CD1c-positive myeloid dendritic cell (primary cell): ENCODE measurements around the gene UBE2E1.
"Not testable (repeated sequence)": the region's sequence is repeated elsewhere in the genome, so short reads cannot be mapped to it uniquely, and the experiment has no call there.

ENCODE experiments used
- DNase-seq: peaks from one replicate; pipeline ENCODE4 v3.0.0-alpha.2; 2016; ENCODE audit errors: extremely low spot score

Gene UBE2E1

GRCh38 chr3:23845326-23846216 is 39.8 kb downstream of the UBE2E1 start:
- no peak for DNase-seq

DNA sequence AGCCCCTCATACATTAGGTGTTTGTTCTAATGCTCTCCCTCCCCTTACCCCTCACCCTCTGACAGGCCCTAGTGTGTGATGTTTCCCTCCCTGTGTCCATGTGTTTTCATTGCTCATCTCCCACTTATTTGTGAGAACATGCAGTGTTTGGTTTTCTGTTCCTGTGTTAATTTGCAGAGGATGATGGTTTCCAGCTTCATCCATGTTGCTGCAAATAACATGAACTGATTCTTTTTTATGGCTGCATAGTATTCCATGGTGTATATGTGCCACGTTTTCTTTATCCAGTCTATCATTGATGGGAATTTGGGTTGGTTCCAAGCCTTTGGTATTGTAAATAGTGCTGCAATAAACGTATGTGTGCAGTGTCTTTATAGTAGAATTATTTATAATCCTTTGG is 43.7 kb downstream of the UBE2E1 start:
- DNase-seq, result not testable (repeated sequence)

GRCh38 chr3:23856286-23856685 is 50.5 kb downstream of the UBE2E1 start:
- DNase-seq, result no peak

DNA sequence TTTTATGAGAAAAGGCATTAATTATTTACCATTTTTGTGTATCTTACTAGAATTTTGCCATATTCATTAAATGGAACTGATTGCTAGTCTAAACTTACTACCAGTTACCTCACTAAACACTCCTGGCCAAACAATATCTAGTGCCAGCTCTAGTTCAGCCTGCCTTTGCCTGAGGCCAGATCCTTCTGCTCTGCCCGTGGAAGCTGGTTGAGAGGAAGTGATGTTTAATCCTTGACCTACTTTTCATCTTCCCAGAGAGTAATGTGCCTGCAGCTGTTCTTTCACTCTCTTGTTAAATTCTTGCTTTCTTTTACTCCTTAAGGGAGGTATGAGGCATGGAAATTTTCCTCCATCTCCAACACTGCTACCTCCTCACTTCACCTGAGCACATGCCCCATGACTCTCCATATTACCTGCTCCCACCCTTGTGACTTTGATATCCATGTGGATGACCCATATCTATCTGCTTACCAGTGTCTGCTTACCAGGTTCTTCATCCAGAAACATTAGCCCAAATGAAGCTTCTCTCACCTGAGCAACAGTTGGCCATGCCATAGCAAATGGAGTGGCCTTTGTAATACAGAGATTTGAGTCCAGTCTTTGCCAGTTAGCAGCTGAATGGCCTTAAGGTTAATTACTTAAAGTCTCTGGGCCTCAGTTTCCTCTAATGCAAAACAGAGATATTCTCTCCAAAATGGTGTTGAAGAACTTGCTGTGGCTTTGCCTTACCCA is 53.4 kb downstream of the UBE2E1 start:
- DNase-seq, result peak; percentile 24

- DNase-seq, result no peak
Measured at GRCh38 chr3:23859839-23860382, 54.2 kb downstream of the UBE2E1 start.

DNA sequence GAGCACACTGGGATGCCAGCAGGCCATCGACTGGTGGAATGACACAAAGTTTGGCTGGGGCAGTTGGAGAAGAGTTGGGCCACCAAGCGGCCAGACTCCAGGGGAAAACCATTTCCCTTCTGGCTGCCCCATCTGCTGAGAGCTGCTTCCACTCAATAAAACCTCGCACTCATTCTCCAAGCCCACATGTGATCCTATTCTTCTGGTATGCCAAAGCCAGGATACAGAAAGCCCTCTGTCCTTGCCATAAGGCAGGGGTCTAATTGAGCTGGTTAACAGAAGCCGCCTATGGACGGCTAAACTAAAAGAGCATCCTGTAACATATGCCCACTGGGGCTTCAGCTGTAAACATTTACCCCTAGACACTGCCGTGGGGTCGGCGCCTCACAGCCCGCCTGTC is 55.9 kb downstream of the UBE2E1 start:
- DNase-seq, result no peak

- no peak for DNase-seq
Measured at GRCh38 chr3:23863060-23863459, 57.3 kb downstream of the UBE2E1 start.

DNA sequence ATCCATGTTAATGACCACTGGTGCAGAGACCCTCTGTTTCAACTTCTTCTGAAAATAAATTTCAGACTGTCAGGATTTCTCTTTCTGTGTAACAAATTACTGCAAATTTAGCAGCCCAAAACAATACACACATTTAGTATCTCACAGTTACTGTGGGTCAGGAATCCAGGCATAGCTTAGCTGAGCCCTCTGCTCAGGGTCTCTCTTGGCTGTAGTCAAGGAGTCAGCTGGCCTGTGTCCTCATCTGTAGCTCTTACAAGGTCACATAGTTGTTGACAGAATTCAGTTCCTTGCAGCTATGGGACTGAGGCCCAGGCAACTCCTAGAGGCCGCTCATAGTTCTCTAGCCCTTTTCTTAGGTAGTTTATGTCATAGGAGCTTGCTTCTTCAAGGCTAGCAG is 59.2 kb downstream of the UBE2E1 start:
- DNase-seq, result no peak

DNA sequence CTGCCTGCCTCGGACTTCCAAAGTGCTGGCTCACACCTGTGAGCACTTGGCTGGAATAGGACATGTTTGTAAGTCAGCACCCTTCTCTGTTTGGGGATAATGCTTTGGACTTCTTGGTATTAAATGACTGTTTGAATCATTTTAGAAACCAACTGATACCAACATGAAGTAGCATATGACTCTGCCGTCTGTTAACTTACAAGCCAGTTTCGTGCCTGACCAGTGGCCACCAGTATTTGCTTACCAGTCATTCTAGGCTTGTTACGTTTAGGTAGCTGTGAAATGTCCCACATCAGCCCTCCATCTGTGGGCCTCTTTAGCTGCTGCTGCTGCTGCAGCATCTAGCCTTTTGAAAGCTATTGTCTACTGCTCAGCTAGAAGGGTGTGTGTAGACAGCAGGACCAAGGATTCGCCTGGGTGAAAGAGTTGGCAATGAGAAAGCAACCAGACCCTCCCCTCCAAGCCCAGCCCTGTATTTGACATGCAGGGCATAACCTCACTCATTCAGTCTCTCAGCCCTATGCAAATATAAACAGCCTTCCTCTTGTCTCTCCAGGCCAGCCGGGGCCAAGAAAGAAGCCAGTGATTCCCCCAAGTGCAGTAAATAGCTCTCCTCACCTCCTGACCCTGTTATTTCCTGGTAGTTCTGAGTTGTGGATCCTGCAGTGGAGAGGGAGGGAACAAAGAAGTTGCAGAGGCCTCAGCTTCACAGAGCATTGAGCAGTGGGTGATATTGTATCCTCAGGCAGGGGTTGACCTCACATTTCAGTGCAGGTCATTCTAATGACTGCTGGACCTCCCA is 60.0 kb downstream of the UBE2E1 start:
- no peak for DNase-seq

GRCh38 chr3:23867400-23867799 is 61.6 kb downstream of the UBE2E1 start:
- DNase-seq, result no peak

GRCh38 chr3:23867838-23868237 is 62.1 kb downstream of the UBE2E1 start:
- no peak for DNase-seq

- no peak for DNase-seq
Measured at GRCh38 chr3:23869977-23870662, 64.4 kb downstream of the UBE2E1 start.

GRCh38 chr3:23870663-23871043 is 64.9 kb downstream of the UBE2E1 start:
- DNase-seq, result not testable (repeated sequence)

DNA sequence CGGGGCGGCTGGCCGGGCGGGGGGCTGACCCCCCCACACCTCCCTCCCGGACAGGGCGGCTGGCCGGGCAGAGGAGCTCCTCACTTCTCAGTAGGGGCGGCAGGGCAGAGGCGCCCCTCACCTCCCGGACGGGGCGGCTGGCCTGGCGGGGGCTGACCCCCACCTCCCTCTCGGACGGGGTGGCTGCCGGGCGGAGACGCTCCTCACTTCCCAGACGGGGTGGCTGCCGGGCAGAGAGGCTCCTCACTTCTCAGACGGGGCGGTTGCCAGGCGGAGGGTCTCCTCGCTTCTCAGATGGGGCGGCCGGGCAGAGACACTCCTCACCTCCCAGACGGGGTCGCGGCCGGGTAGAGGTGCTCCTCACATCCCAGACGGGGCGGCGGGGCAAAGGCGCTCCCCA is 65.6 kb downstream of the UBE2E1 start:
- DNase-seq, result not testable (repeated sequence)

DNA sequence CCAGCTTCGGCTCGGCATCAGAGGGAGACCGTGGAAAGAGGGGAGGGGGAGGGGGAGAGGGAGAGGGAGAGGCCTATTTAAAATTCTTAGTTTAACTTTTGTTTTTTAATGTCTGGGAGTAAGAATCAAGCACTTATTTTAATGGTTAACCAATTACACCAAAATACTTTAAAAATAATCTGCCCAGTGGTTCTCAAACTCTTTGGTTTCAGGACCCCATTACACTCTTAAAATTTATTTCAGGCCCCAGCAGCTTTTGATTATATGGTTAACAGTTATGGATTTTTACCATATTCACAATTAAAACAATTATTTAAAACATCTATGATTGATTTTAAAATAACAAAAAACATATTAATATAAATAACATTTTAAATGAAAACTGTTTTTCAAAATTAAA is 66.6 kb downstream of the UBE2E1 start:
- DNase-seq, result no peak

GRCh38 chr3:23873941-23874340 is 68.2 kb downstream of the UBE2E1 start:
- DNase-seq, result no peak

DNA sequence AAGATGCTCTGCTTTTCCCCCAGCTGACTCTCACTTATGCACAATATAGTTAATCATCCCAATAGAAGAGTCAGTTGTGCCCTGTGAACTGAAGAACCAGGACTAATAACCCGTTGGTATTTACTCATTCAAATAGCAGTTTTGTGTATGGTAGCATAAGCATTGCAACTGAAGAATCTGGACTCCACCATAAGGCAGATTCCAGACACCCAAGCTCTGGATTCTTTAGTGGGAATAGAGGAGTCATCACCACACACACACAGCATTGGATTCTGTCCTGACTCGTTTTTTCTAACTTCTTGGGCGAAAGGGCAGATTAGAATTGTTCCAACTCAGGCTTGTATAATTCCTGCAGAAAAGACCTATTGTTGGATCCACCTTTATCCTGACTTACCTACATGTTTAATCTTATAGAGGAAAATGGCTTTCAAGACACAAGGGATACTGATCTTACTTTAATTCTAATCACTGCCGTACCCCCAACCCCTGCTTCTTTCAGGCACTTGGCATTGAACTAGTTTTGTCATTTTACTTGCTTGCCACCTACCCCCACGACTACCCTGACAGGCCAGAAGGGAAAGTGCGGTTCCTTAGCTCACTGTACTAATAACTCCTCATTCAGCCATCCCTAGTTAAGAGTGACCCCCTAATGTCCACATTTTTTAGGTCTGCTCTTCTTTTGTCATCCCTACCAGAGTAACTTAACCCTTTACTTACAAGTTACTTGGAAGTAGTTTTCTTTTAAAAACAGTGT is 68.8 kb downstream of the UBE2E1 start:
- DNase-seq, result no peak

- DNase-seq, result no peak
Measured at GRCh38 chr3:23875113-23875725, 69.5 kb downstream of the UBE2E1 start.

- no peak for DNase-seq
Measured at GRCh38 chr3:23876923-23877322, 71.2 kb downstream of the UBE2E1 start.

- peak; percentile 57 for DNase-seq
Measured at GRCh38 chr3:23877329-23877980, 71.7 kb downstream of the UBE2E1 start.
